ENCODE results near the gene SLMAP.

Gene SLMAP

GRCh38 chr3:57972531-57973111, 216.5 kb downstream of the SLMAP start:
- peak; percentile 10 for DNase-seq

DNA sequence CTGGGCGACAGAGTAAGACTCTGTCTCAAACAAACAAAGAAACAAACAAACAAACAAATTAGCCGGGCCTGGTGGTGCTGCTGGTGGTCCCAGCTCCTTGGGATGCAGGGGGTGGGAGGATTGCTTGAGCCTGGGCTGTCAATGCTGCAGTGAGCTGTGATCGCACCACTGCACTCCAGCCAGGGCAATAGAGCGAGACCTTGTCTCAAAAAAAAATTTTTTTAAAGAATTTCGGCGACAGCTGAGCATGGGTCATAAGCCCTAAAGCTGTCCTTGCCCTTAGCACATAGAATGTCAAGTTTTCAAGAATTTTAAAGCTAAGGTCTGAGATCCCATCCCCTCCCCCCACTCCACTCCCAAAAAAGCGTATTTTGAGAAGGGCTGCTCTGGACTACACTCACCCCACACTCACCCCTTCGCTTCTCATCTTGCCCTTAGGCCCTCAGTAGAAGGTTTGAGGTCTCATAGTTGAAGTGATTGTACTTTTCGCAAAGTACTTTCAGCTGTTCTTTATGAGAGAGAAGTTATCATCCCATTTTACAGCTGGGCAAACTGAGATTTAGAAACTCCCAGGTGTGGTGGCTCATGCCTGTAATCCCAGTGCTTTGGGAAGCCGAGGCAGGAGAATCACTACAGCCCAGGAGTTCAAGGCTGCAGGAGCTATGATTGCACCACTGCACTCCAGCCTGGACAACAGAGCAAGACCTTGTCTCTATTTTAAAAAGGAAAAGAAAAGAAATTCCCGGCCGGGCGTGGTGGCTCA, 217.8 kb downstream of the SLMAP start:
- no peak for DNase-seq

- no peak for DNase-seq
Measured at GRCh38 chr3:57974796-57975388, 218.8 kb downstream of the SLMAP start.

GRCh38 chr3:57977818-57978235, 221.7 kb downstream of the SLMAP start:
- peak; percentile 28 for DNase-seq

GRCh38 chr3:57978316-57978715, 222.2 kb downstream of the SLMAP start:
- DNase-seq = no peak

Data from NCI-H510A treated with DMSO at 0.1 percent for 48 hours (cell line).